ENCODE results near the gene CERS6. TPM values are rescaled to one million over a fixed set of nuclear protein-coding genes. Genes with fewer than 3 reads are reported as not detected.

The CERS6 gene
- polyA plus RNA-seq, 3 donors, result 7.6 to 17.7 (median 15.6) TPM

DNA sequence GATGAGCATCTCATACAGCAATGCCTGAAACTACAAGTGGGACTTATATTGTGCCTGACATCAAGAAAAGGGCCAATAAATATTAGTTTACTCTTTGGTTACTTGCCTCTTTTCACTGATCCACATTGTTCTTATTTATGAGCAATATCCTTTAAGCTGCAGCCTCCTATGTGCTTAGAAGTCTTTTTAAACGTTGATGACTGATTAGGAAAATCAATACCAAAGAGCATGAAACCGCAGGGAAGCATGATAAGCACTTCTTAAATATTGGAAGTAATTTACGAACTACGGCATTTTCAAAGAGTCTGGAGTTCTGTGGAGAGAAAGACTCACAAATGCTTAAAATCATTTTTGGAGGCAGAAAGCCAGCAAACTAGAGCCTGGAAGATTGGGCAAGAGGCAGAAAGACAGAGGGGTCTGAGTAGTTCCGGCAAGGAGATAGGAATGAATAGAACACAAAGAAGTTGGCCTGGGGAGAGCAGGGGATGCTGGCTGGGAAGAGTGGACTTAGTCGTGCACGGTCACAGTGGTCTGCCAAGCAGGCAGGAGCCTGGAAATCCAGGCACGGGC lies 223.8 kb downstream of the CERS6 start:
- Histone ChIP-seq H3K27ac (ENCODE audit: low read depth in 1 of 2, low read length in 2 of 2) (no peak overlapping the region), H3K9me3 (replicated peaks in 1 of 2; ENCODE audit: control insufficient read depth in 1 of 2, insufficient read depth in 1 of 2, low read length in 2 of 2) (no peaks in the 10 kb centered on the region), H3K79me2 (ENCODE audit: insufficient read depth, low read length) (peaks cover 6% of the 10 kb centered on the region), H2AFZ (ENCODE audit: insufficient read depth, low read depth, low read length, poor library complexity, severe bottlenecking) (no peak overlapping the region), H3K27me3 (ENCODE audit: control insufficient read depth in 2 of 2, insufficient read depth in 2 of 2, low read length in 2 of 2) (no peaks in the 10 kb centered on the region), H3K4me3 (replicated peaks in 1 of 3; ENCODE audit: low read depth in 2 of 3, low read length in 3 of 3) (no peak overlapping the region), H3K9ac (ENCODE audit: insufficient read depth, low read length, poor library complexity, severe bottlenecking) (no peak overlapping the region), H4K20me1 (ENCODE audit: insufficient read depth, low read length) (peaks cover 12% of the 10 kb centered on the region), H3K4me2 (replicated peaks; ENCODE audit: extremely low read depth, low read length, poor library complexity, severe bottlenecking) (no peak overlapping the region), H3K36me3 (replicated peaks in 1 of 2; ENCODE audit: control insufficient read depth in 1 of 2, insufficient read depth in 2 of 2, low read length in 2 of 2) (no peaks in the 10 kb centered on the region), H3K4me1 (ENCODE audit: control insufficient read depth in 1 of 2, insufficient read depth in 2 of 2, low read length in 2 of 2) (no peaks in the 10 kb centered on the region)
- intact Hi-C loops (cut with micrococcal nuclease), result no loop called here
- H3K36me3 Mint-ChIP-seq, result peaks cover 10 to 14% of the 10 kb centered on the region in 2 donors
- H3K4me3 Mint-ChIP-seq, result no peak overlapping the region
- TF ChIP-seq, protein P1, sequence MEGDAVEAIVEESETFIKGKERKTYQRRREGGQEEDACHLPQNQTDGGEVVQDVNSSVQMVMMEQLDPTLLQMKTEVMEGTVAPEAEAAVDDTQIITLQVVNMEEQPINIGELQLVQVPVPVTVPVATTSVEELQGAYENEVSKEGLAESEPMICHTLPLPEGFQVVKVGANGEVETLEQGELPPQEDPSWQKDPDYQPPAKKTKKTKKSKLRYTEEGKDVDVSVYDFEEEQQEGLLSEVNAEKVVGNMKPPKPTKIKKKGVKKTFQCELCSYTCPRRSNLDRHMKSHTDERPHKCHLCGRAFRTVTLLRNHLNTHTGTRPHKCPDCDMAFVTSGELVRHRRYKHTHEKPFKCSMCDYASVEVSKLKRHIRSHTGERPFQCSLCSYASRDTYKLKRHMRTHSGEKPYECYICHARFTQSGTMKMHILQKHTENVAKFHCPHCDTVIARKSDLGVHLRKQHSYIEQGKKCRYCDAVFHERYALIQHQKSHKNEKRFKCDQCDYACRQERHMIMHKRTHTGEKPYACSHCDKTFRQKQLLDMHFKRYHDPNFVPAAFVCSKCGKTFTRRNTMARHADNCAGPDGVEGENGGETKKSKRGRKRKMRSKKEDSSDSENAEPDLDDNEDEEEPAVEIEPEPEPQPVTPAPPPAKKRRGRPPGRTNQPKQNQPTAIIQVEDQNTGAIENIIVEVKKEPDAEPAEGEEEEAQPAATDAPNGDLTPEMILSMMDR (IDR thresholded peaks at IDR 0.05), result no peak
- WGBS (ENCODE audit: insufficient coverage), result 73% methylated on average over 4 of the region's 8 CpGs
- peaks cover 0 to 3% (median 0%) of the 10 kb centered on the region in 7 donors for H3K9me3 Mint-ChIP-seq
- no peaks in the 10 kb centered on the region for H3K27me3 Mint-ChIP-seq (ENCODE audit: low read depth in 3 of 3)
- H3K4me1 Mint-ChIP-seq, result peaks cover 23% of the 10 kb centered on the region
- no peak for DNase-seq
- H3K27ac Mint-ChIP-seq, result peak overlapping the region in 1 of 7 donors; percentile 18

DNA sequence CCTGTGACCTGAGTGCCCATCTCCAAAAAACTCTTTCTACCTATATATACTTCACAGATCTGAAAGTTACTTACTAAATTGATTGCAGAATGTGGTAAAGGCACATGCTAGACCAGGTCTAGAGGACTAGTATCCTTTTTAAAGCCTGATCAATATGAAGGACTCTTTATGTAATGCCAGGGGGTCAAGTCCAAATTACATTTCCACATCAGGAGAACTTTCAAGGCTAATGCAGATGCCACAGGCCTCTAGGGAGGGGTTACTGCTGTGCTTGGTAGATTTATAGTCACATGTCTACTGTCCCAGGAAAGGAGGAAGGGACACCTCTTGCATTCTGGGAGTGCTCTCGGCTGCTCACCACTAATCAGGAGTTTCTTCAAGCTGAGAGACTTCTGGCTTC lies 227.9 kb downstream of the CERS6 start:
- intact Hi-C loops (cut with micrococcal nuclease), result no loop called here
- Histone ChIP-seq H3K27ac (ENCODE audit: low read depth in 1 of 2, low read length in 2 of 2) (peak overlapping the region in 1 of 2 donors; percentile 26), H3K4me1 (ENCODE audit: control insufficient read depth in 1 of 2, insufficient read depth in 2 of 2, low read length in 2 of 2) (peaks cover 14 to 15% of the 10 kb centered on the region in 2 donors), H3K9ac (ENCODE audit: insufficient read depth, low read length, poor library complexity, severe bottlenecking) (no peak overlapping the region), H3K79me2 (ENCODE audit: insufficient read depth, low read length) (peaks cover 21% of the 10 kb centered on the region), H3K36me3 (replicated peaks in 1 of 2; ENCODE audit: control insufficient read depth in 1 of 2, insufficient read depth in 2 of 2, low read length in 2 of 2) (no peaks in the 10 kb centered on the region), H3K4me3 (replicated peaks in 1 of 3; ENCODE audit: low read depth in 2 of 3, low read length in 3 of 3) (no peak overlapping the region), H3K4me2 (replicated peaks; ENCODE audit: extremely low read depth, low read length, poor library complexity, severe bottlenecking) (no peak overlapping the region), H2AFZ (ENCODE audit: insufficient read depth, low read depth, low read length, poor library complexity, severe bottlenecking) (no peak overlapping the region), H4K20me1 (ENCODE audit: insufficient read depth, low read length) (peaks cover 16% of the 10 kb centered on the region), H3K27me3 (ENCODE audit: control insufficient read depth in 2 of 2, insufficient read depth in 2 of 2, low read length in 2 of 2) (no peaks in the 10 kb centered on the region), H3K9me3 (replicated peaks in 1 of 2; ENCODE audit: control insufficient read depth in 1 of 2, insufficient read depth in 1 of 2, low read length in 2 of 2) (no peaks in the 10 kb centered on the region)
- Mint-ChIP-seq H3K27ac (no peak overlapping the region), H3K9me3 (no peaks in the 10 kb centered on the region), H3K36me3 (peaks cover 4% of the 10 kb centered on the region in 2 donors), H3K27me3 (ENCODE audit: low read depth in 3 of 3) (no peaks in the 10 kb centered on the region), H3K4me3 (no peak overlapping the region), H3K4me1 (peaks cover 26% of the 10 kb centered on the region)
- no peak for DNase-seq
- WGBS (ENCODE audit: insufficient coverage), result no CpG with 5 or more reads among the region's 1 CpG
- TF ChIP-seq, protein P1 (IDR thresholded peaks at IDR 0.05), result no peak
